Measurements from ENCODE around the gene ZDHHC7.
"Not testable (repeated sequence)": the region's sequence is repeated elsewhere in the genome, so short reads cannot be mapped to it uniquely, and the experiment has no call there.

ZDHHC7 gene

GRCh38 chr16:85042167-85042526 is 30.8 kb upstream of the ZDHHC7 start:
- DNase-seq, result no peak

GRCh38 chr16:85041219-85042166 is 30.2 kb upstream of the ZDHHC7 start:
- no peak for DNase-seq

- DNase-seq, result no peak
These were observed 29.4 kb upstream of the ZDHHC7 start for GRCh38 chr16:85040685-85041084.

GRCh38 chr16:85037721-85038120 is 26.4 kb upstream of the ZDHHC7 start:
- DNase-seq, result no peak

GRCh38 chr16:85037050-85037410 is 25.7 kb upstream of the ZDHHC7 start:
- no peak for DNase-seq

- no peak for DNase-seq
These were observed 25.1 kb upstream of the ZDHHC7 start for GRCh38 chr16:85036236-85037049.

- DNase-seq, result no peak
These were observed 23.5 kb upstream of the ZDHHC7 start for GRCh38 chr16:85034591-85035433.

GRCh38 chr16:85033171-85033570 is 21.8 kb upstream of the ZDHHC7 start:
- DNase-seq, result no peak

- not testable (repeated sequence) for DNase-seq
These were observed 20.9 kb upstream of the ZDHHC7 start for GRCh38 chr16:85032187-85032586.

GRCh38 chr16:85031451-85031850 is 20.1 kb upstream of the ZDHHC7 start:
- DNase-seq, result no peak

- DNase-seq, result no peak
These were observed 18.7 kb upstream of the ZDHHC7 start for GRCh38 chr16:85029981-85030401.

GRCh38 chr16:85029408-85029784 is 18.1 kb upstream of the ZDHHC7 start:
- peak; percentile 41 for DNase-seq

- peak; percentile 65 for DNase-seq
These were observed 17.5 kb upstream of the ZDHHC7 start for GRCh38 chr16:85028685-85029407.

- no peak for DNase-seq
These were observed 16.8 kb upstream of the ZDHHC7 start for GRCh38 chr16:85027958-85028684.

- DNase-seq, result peak; percentile 95
These were observed 16.1 kb upstream of the ZDHHC7 start, which contains the start of gene KIAA0513 for GRCh38 chr16:85027349-85027957. Gene KIAA0513 (plus strand): TSS chr16:85027795. CDS start chr16:85067072, 39,277 bp downstream.

GRCh38 chr16:85026703-85027102 is 15.4 kb upstream of the ZDHHC7 start:
- no peak for DNase-seq

GRCh38 chr16:85025781-85026653 is 14.7 kb upstream of the ZDHHC7 start:
- no peak for DNase-seq

GRCh38 chr16:85019659-85020245 is 8.4 kb upstream of the ZDHHC7 start:
- no peak for DNase-seq

GRCh38 chr16:85018529-85019236 is 7.3 kb upstream of the ZDHHC7 start:
- DNase-seq, result no peak
